CD8-positive, alpha-beta memory T cell (primary cell): Measurements from ENCODE around the gene APBA2. TPM values are rescaled to one million over a fixed set of nuclear protein-coding genes. Genes with fewer than 3 reads are reported as not detected.

Source experiments
- CTCF ChIA-PET: fragments of 350-600 bp; sonication (Branson Sonifier 250); formaldehyde crosslinking; loops from one replicate; lab custom pipeline; 2021; ENCODE audit warnings: antibody characterized with exemption; lab: Charles Lee
- POLR2A ChIA-PET: fragments of 350-600 bp; sonication (Branson Sonifier 250); formaldehyde crosslinking; loops from one replicate; lab custom pipeline; 2021; ENCODE audit warnings: antibody characterized with exemption; lab: Charles Lee
- DNase-seq, 5 donors: peaks; one replicate each; pipeline versions ENCODE4 v3.0.0 to v3.0.0-alpha.2; 2020 to 2022; ENCODE audit warnings: mixed read lengths in 1 of 5
- H3K27ac ChIP-seq: one replicate; pipeline ENCODE4 v1.7.0; 2013; ENCODE audit warnings: low read depth, mild to moderate bottlenecking, low read length, moderate library complexity
- H3K27me3 ChIP-seq: 2 replicates; pipeline ENCODE4 v1.7.0; 2013; ENCODE audit warnings: low read length, mild to moderate bottlenecking; ENCODE audit not compliant: insufficient read depth, poor library complexity, severe bottlenecking
- H3K36me3 ChIP-seq: 2 replicates; pipeline ENCODE4 v1.7.0; 2013; ENCODE audit warnings: mild to moderate bottlenecking, low read length, moderate library complexity; ENCODE audit not compliant: insufficient read depth
- H3K4me1 ChIP-seq: 2 replicates; pipeline ENCODE4 v1.7.0; 2013; ENCODE audit warnings: mild to moderate bottlenecking, low read length, moderate library complexity; ENCODE audit not compliant: insufficient read depth
- H3K4me3 ChIP-seq: 2 replicates; pipeline ENCODE4 v1.7.0; 2013; ENCODE audit warnings: mild to moderate bottlenecking, low read length
- H3K9me3 ChIP-seq: 2 replicates; pipeline ENCODE4 v1.7.0; 2013; ENCODE audit warnings: mild to moderate bottlenecking, low read length
- H3K27ac Mint-ChIP-seq, 8 donors: one replicate each; pipeline ENCODE4 v1.8.0; 2020 to 2021; ENCODE audit warnings: mixed read lengths in 8 of 8, mild to moderate bottlenecking in 6 of 8, inconsistent platforms in 3 of 8, moderate library complexity in 3 of 8
- H3K27me3 Mint-ChIP-seq, 2 donors: one replicate each; pipeline ENCODE4 v1.8.0; 2020 to 2021; ENCODE audit warnings: mixed read lengths in 2 of 2, mild to moderate bottlenecking in 1 of 2, moderate library complexity in 1 of 2
- H3K36me3 Mint-ChIP-seq, 3 donors: one replicate each; pipeline ENCODE4 v1.8.0; 2020 to 2021; ENCODE audit warnings: mixed read lengths in 3 of 3, inconsistent platforms in 1 of 3, mild to moderate bottlenecking in 1 of 3
- H3K4me1 Mint-ChIP-seq, 3 donors: one replicate each; pipeline ENCODE4 v1.8.0; 2020 to 2021; ENCODE audit warnings: mixed read lengths in 3 of 3, inconsistent platforms in 1 of 3, mild to moderate bottlenecking in 1 of 3
- H3K4me3 Mint-ChIP-seq, 7 donors: one replicate each; pipeline ENCODE4 v1.8.0; 2020 to 2021; ENCODE audit warnings: mixed read lengths in 7 of 7, mild to moderate bottlenecking in 6 of 7, moderate library complexity in 4 of 7, inconsistent platforms in 2 of 7
- H3K9me3 Mint-ChIP-seq, 5 donors: one replicate each; pipeline ENCODE4 v1.8.0; 2020 to 2022; ENCODE audit warnings: mixed read lengths in 5 of 5, mild to moderate bottlenecking in 3 of 5, moderate library complexity in 2 of 5, inconsistent platforms in 1 of 5
- polyA plus RNA-seq: library from polyadenylated mRNA; unstranded; fragments of 300-500 nt; fragmentation: Illumina TruSeq; gene quantifications from one replicate; pipeline ENCODE4 v1.2.3, GENCODE V29; 2021
- total RNA-seq, 2 experiments: library from RNA; stranded (reverse); gene quantifications; one replicate each; pipeline ENCODE4 v1.2.3, GENCODE V29; 2021

Gene APBA2
- total and polyA plus RNA-seq, 3 experiments from 2014 or later, result 15.7 to 38.8 (median 18.0) TPM

DNA sequence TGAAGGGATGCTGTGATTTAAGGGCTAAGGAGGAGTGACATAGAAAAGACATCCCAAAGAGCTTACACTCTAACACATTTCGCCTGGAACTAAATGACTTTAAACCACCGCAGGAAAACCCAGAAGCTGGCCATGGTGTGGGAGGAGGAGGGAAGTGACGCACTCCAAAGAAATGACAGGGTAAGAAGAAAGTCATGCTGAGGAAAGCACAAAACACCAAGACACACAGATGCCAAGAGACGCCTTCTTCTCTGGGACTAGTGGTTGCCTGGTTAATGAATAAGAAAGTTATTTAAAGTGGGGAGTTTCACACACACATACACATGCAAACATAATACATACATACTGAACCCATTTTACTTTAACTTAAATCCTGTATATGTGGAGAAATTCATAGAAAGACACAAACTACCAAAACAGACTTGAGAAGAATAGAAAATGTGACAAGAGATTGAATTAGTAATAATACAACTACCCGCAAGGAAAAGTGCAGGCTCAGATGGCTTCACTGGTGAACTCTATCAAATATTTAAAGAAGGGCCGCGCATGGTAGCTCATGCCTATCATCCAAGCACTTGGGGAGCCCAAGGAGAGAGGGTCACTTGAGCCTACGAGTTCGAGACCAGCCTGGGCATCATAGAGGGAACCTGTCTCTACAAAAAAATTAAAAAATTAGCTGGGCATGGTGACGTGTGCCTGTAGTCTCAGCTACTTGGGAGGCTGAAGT lies 258.3 kb downstream of the APBA2 start:
- Histone ChIP-seq H3K27ac (no peak overlapping the region), H3K36me3 (no peaks in the 10 kb centered on the region), H3K9me3 (no peaks in the 10 kb centered on the region), H3K27me3 (peaks cover 6% of the 10 kb centered on the region), H3K4me1 (no peaks in the 10 kb centered on the region), H3K4me3 (no peak overlapping the region)
- POLR2A ChIA-PET, result no interaction called here
- H3K27me3 Mint-ChIP-seq, result peaks cover 22 to 53% of the 10 kb centered on the region in 2 donors
- no peaks in the 10 kb centered on the region for H3K9me3 Mint-ChIP-seq
- no peak overlapping the region for H3K27ac Mint-ChIP-seq
- CTCF ChIA-PET, result no interaction called here
- no peak for DNase-seq
- H3K4me1 Mint-ChIP-seq, result peaks cover 7 to 10% (median 7%) of the 10 kb centered on the region in 3 donors
- no peak overlapping the region for H3K4me3 Mint-ChIP-seq
- H3K36me3 Mint-ChIP-seq, result peaks cover 0 to 1% (median 0%) of the 10 kb centered on the region in 3 donors

DNA sequence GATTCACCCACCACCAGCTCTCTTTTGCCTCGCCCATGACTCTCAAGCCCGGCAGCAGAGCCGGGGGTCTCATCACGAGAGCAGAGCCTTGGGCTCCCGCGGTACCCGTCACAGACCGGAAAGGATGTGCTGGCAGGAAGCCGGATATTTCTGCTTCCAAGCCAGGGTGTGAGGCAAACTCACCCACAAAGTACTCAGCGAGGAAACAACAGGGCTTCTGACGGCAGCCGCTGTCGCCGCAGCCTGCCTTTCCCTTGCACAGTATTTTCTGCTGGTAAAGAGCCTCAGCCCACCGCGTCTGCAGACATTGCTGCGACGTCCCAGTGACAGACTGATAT lies 263.9 kb downstream of the APBA2 start:
- Histone ChIP-seq H3K36me3 (no peaks in the 10 kb centered on the region), H3K27me3 (no peaks in the 10 kb centered on the region), H3K4me1 (no peaks in the 10 kb centered on the region), H3K4me3 (no peak overlapping the region), H3K9me3 (no peaks in the 10 kb centered on the region), H3K27ac (no peak overlapping the region)
- DNase-seq, result no peak
- ChIA-PET CTCF (interaction anchor here (1.5 kb wide), 1 partner anchor 10 kb away, joined by 5 read pairs; no protein-coding TSS in a partner anchor), POLR2A (no interaction called here)
- Mint-ChIP-seq H3K4me1 (no peaks in the 10 kb centered on the region), H3K4me3 (no peak overlapping the region), H3K9me3 (peaks cover 0 to 6% (median 3%) of the 10 kb centered on the region in 5 donors), H3K27ac (no peak overlapping the region), H3K27me3 (peaks cover 0 to 7% of the 10 kb centered on the region in 2 donors), H3K36me3 (no peaks in the 10 kb centered on the region)

DNA sequence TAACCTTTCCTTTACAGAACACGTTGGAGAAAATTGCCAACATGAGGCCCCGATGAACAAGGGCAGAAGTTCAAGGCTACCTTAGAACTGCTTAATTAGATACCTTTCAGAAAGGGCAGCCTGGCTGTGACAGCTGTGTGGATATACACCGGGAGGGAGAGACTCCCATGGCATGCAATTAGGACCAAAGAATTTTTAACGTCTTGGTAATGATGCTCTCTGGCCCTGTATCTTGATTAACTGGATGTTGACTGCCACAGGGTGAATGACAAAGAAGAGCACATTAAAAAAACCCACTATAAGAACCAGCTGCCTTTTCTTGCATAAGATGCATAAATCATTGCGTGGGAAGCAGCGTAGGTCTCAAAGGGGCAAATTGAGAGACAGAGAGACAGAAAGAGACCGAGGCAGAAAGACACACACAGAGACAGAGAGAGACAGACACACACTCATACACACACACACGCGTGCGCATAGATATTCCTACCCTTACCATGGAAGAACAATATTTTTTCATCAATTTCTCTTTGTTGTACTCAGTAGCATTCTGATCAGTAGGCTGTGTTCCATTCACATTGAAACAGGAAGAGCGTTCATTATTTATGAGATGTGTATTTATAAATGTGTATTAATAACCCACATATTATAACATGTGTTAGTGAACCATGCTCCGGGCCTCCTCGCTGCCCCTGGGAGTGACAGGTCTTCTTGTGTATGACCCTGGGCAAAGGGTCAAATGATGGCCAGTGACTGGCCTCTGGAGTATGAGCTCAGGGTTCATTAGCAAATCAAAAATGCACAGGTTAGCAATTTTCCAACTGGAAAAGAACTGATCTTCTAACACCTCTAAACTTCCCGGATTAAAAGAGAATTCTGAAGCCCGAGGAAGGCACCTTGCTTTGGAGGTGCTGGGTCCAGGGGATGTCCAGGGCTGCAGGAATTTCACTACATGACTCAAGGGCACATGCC lies 265.0 kb downstream of the APBA2 start:
- Histone ChIP-seq H3K9me3 (no peaks in the 10 kb centered on the region), H3K27me3 (no peaks in the 10 kb centered on the region), H3K4me1 (no peaks in the 10 kb centered on the region), H3K36me3 (no peaks in the 10 kb centered on the region), H3K4me3 (no peak overlapping the region), H3K27ac (no peak overlapping the region)
- POLR2A ChIA-PET, result no interaction called here
- Mint-ChIP-seq H3K27me3 (peaks cover 0 to 10% of the 10 kb centered on the region in 2 donors), H3K27ac (no peak overlapping the region), H3K9me3 (peaks cover 0 to 6% (median 3%) of the 10 kb centered on the region in 5 donors), H3K4me3 (no peak overlapping the region), H3K4me1 (no peaks in the 10 kb centered on the region), H3K36me3 (no peaks in the 10 kb centered on the region)
- CTCF ChIA-PET, result no interaction called here
- DNase-seq, result no peak

DNA sequence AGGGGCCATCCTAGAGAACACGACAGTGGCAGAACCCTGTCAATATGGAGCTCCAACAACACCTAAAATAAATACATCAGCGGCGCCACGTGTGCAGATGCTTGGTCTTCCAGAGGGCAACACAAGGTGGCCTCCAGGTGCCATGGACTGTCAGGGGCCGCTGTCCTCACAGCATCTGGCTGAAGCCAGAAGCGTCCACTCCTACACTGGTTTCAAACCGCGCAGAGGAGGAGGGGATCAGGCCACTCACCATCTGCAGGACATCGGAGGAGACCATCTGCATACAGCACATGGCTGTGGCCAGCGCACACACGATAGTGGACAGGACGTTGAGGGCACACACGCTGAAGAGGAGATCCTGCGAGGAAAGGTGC lies 265.7 kb downstream of the APBA2 start:
- POLR2A ChIA-PET, result no interaction called here
- Mint-ChIP-seq H3K36me3 (no peaks in the 10 kb centered on the region), H3K27me3 (peaks cover 1 to 11% of the 10 kb centered on the region in 2 donors), H3K4me3 (no peak overlapping the region), H3K9me3 (peaks cover 0 to 6% (median 3%) of the 10 kb centered on the region in 5 donors), H3K4me1 (no peaks in the 10 kb centered on the region), H3K27ac (no peak overlapping the region)
- Histone ChIP-seq H3K4me1 (no peaks in the 10 kb centered on the region), H3K27me3 (no peaks in the 10 kb centered on the region), H3K36me3 (no peaks in the 10 kb centered on the region), H3K9me3 (no peaks in the 10 kb centered on the region), H3K4me3 (no peak overlapping the region), H3K27ac (no peak overlapping the region)
- CTCF ChIA-PET, result no interaction called here
- DNase-seq, result no peak

DNA sequence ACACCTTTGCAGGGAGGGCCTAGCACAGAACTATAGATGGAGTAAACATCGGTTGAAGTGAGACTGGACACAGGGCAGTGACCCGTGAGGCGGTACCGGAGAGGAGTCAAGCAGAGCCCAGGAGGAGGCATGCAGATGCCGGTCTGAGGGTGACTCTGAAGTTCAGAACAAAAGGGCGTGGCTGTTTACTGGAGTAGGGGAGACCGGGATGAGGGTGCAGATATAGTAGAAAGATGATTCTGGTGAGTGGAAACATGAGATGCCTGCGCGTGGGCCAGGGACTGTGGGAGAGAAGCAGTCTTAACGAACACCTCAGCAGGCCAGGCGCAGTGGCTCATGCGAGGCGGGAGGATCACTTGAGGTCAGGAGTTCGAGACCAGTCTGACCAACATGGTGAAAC lies 270.7 kb downstream of the APBA2 start:
- H3K27me3 Mint-ChIP-seq, result peaks cover 10 to 39% of the 10 kb centered on the region in 2 donors
- CTCF ChIA-PET, result no interaction called here
- Histone ChIP-seq H3K27ac (no peak overlapping the region), H3K4me3 (no peak overlapping the region), H3K9me3 (no peaks in the 10 kb centered on the region), H3K36me3 (no peaks in the 10 kb centered on the region), H3K4me1 (no peaks in the 10 kb centered on the region), H3K27me3 (no peaks in the 10 kb centered on the region)
- POLR2A ChIA-PET, result no interaction called here
- H3K36me3 Mint-ChIP-seq, result no peaks in the 10 kb centered on the region
- H3K4me3 Mint-ChIP-seq, result no peak overlapping the region
- H3K4me1 Mint-ChIP-seq, result peaks cover 6 to 7% (median 6%) of the 10 kb centered on the region in 3 donors
- peaks cover 5 to 15% (median 7%) of the 10 kb centered on the region in 5 donors for H3K9me3 Mint-ChIP-seq
- DNase-seq, result no peak
- H3K27ac Mint-ChIP-seq, result no peak overlapping the region

DNA sequence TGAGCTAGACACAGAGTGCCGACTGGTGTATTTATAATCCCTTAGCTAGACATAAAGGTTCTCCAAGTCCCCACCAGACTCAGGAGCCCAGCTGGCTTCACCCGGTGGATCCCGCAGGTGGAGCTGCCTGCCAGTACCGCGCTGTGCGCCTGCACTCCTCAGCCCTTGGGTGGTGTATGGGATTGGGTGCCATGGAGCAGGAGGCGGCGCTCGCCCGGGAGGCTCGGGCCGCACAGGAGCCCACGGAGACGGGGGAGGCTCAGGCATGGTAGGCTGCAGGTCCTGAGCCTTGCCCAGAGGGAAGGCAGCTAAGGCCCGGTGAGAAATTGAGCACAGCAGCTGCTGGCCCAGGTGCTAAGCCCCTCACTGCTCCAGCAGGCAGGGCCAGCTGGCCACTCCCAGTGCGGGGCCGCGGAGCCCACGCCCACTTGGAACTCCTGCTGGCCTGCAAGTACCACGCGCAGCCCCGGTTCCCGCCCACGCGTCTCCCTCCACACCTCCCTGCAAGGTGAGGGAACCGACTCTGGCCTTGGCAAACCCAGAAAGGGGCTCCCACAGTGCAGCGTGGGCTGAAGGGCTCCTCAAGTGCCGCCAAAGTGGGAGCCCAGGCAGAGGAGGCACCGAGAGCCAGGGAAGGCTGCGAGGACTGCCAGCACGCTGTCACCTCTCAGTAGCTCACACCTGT lies 274.1 kb downstream of the APBA2 start:
- H3K4me3 Mint-ChIP-seq, result no peak overlapping the region
- H3K27me3 ChIP-seq, result no peaks in the 10 kb centered on the region
- H3K9me3 Mint-ChIP-seq, result peaks cover 6 to 19% (median 12%) of the 10 kb centered on the region in 5 donors
- peaks cover 34 to 70% of the 10 kb centered on the region in 2 donors for H3K27me3 Mint-ChIP-seq
- H3K9me3 ChIP-seq, result no peaks in the 10 kb centered on the region
- H3K4me1 ChIP-seq, result no peaks in the 10 kb centered on the region
- ChIA-PET POLR2A (no interaction called here), CTCF (no interaction called here)
- H3K36me3 ChIP-seq, result no peaks in the 10 kb centered on the region
- no peak overlapping the region for H3K27ac ChIP-seq
- H3K36me3 Mint-ChIP-seq, result no peaks in the 10 kb centered on the region
- peaks cover 6 to 7% (median 6%) of the 10 kb centered on the region in 3 donors for H3K4me1 Mint-ChIP-seq
- no peak overlapping the region for H3K27ac Mint-ChIP-seq
- no peak overlapping the region for H3K4me3 ChIP-seq
- DNase-seq, result no peak

DNA sequence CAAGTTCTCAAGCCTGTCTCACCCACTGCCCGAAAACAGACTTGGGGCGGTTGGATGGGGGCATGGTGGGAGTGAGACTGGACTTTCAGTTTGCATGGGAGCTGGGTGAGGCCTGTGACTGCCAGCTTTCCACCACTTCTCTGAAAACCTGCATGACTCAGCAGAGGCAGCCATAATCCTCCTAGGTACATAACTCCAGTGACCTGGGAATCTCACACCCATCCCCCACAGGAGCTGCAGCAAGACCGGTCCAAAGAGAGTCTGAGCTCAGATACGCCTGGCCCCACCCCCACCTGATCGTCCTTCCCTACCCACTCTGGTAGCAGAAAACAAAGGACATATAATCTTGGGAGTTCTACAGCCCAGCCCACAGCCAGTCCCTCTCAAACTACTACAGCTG lies 276.6 kb downstream of the APBA2 start:
- H3K9me3 Mint-ChIP-seq, result peaks cover 6 to 19% (median 12%) of the 10 kb centered on the region in 5 donors
- H3K4me1 ChIP-seq, result no peaks in the 10 kb centered on the region
- POLR2A ChIA-PET, result no interaction called here
- DNase-seq, result no peak
- CTCF ChIA-PET, result no interaction called here
- no peaks in the 10 kb centered on the region for H3K9me3 ChIP-seq
- no peak overlapping the region for H3K27ac ChIP-seq
- no peaks in the 10 kb centered on the region for H3K36me3 ChIP-seq
- H3K36me3 Mint-ChIP-seq, result no peaks in the 10 kb centered on the region
- H3K27ac Mint-ChIP-seq, result peak overlapping the region in 1 of 8 donors; percentile 68
- H3K4me3 Mint-ChIP-seq, result no peak overlapping the region
- no peak overlapping the region for H3K4me3 ChIP-seq
- peaks cover 6 to 7% (median 6%) of the 10 kb centered on the region in 3 donors for H3K4me1 Mint-ChIP-seq
- no peaks in the 10 kb centered on the region for H3K27me3 ChIP-seq
- H3K27me3 Mint-ChIP-seq, result peaks cover 30 to 75% of the 10 kb centered on the region in 2 donors
